H9 (cell line): Measurements from ENCODE around the gene WDFY1. TPM values are rescaled to one million over a fixed set of nuclear protein-coding genes. Genes with fewer than 3 reads are reported as not detected.

Experiments
- DNase-seq: peaks from one replicate; pipeline ENCODE4 v3.0.0-alpha.2; 2017
- H2AFZ ChIP-seq: one replicate; pipeline ENCODE4 v1.6.1; 2013; ENCODE audit warnings: mild to moderate bottlenecking, low read length, control low read depth, moderate library complexity
- H2AK5ac ChIP-seq: 2 replicates; pipeline ENCODE4 v1.6.1; 2013; ENCODE audit warnings: low read length, control low read depth, mixed read lengths; ENCODE audit not compliant: insufficient read length
- H2BK120ac ChIP-seq: one replicate; pipeline ENCODE4 v1.6.1; 2013; ENCODE audit warnings: low read depth, mild to moderate bottlenecking, low read length, control low read depth, inconsistent platforms; ENCODE audit not compliant: poor library complexity, severe bottlenecking
- H2BK12ac ChIP-seq: 2 replicates; pipeline ENCODE4 v1.6.1; 2013; ENCODE audit warnings: low read length, control low read depth, mixed read lengths, low read depth; ENCODE audit not compliant: insufficient read length
- H2BK15ac ChIP-seq: 2 replicates; pipeline ENCODE4 v1.6.1; 2013; ENCODE audit warnings: low read depth, low read length, control low read depth
- H2BK20ac ChIP-seq: one replicate; pipeline ENCODE4 v1.6.1; 2013; ENCODE audit warnings: low read depth, mild to moderate bottlenecking, low read length, control low read depth, inconsistent platforms; ENCODE audit not compliant: poor library complexity, severe bottlenecking
- H2BK5ac ChIP-seq: 2 replicates; pipeline ENCODE4 v1.6.1; 2013; ENCODE audit warnings: low read length, control low read depth, mixed read lengths; ENCODE audit not compliant: insufficient read length
- H3K14ac ChIP-seq: 2 replicates; pipeline ENCODE4 v1.6.1; 2013; ENCODE audit warnings: low read length, control low read depth; ENCODE audit not compliant: insufficient read depth
- H3K18ac ChIP-seq: 2 replicates; pipeline ENCODE4 v1.6.1; 2013; ENCODE audit warnings: low read depth, mild to moderate bottlenecking, mixed read lengths, low read length, control low read depth; ENCODE audit not compliant: insufficient read length
- H3K23ac ChIP-seq: 2 replicates; pipeline ENCODE4 v1.6.1; 2013; ENCODE audit warnings: low read length, control low read depth, mixed read lengths, low read depth; ENCODE audit not compliant: insufficient read length
- H3K23me2 ChIP-seq: 2 replicates; pipeline ENCODE4 v1.6.1; 2013; ENCODE audit warnings: low read depth, mild to moderate bottlenecking, mixed read lengths, low read length, control low read depth; ENCODE audit not compliant: insufficient read length, poor library complexity, severe bottlenecking
- H3K27ac ChIP-seq: 2 replicates; pipeline ENCODE4 v1.5.1; 2013; ENCODE audit warnings: low read length, control low read depth, mixed read lengths, low read depth; ENCODE audit not compliant: insufficient read length
- H3K27me3 ChIP-seq: 2 replicates; pipeline ENCODE4 v1.6.1; 2013; ENCODE audit warnings: low read length, control low read depth, inconsistent platforms; ENCODE audit not compliant: insufficient read depth
- H3K4ac ChIP-seq: 2 replicates; pipeline ENCODE4 v1.6.1; 2013; ENCODE audit warnings: low read depth, mild to moderate bottlenecking, control low read depth, inconsistent platforms, low read length, moderate library complexity
- H3K4me1 ChIP-seq: 2 replicates; pipeline ENCODE4 v1.6.1; 2013; ENCODE audit warnings: low read length, control low read depth, inconsistent platforms; ENCODE audit not compliant: insufficient read depth
- H3K4me2 ChIP-seq: 2 replicates; pipeline ENCODE4 v1.6.1; 2013; ENCODE audit warnings: low read length, control low read depth, mixed read lengths; ENCODE audit not compliant: insufficient read length, insufficient read depth
- H3K56ac ChIP-seq: 2 replicates; pipeline ENCODE4 v1.6.1; 2013; ENCODE audit warnings: low read depth, mild to moderate bottlenecking, mixed read lengths, low read length, control low read depth; ENCODE audit not compliant: insufficient read length
- H3K79me1 ChIP-seq: 2 replicates; pipeline ENCODE4 v1.6.1; 2013; ENCODE audit warnings: low read depth, mild to moderate bottlenecking, moderate library complexity, low read length, control low read depth, inconsistent platforms; ENCODE audit not compliant: insufficient read depth, poor library complexity, severe bottlenecking
- H3K79me2 ChIP-seq: 2 replicates; pipeline ENCODE4 v1.6.1; 2013; ENCODE audit warnings: low read length, control low read depth, inconsistent platforms; ENCODE audit not compliant: insufficient read depth
- H3K9ac ChIP-seq: 2 replicates; pipeline ENCODE4 v1.6.1; 2013; ENCODE audit warnings: low read length, control low read depth, mixed read lengths; ENCODE audit not compliant: insufficient read length; ENCODE audit errors: extremely low read depth
- H3K9me3 ChIP-seq: one replicate; pipeline ENCODE4 v1.6.1; 2013; ENCODE audit warnings: low read depth, low read length, inconsistent platforms; ENCODE audit not compliant: control insufficient read depth
- H3T11ph ChIP-seq: one replicate; pipeline ENCODE4 v1.6.1; 2013; ENCODE audit warnings: mild to moderate bottlenecking, low read length, control low read depth, inconsistent platforms
- H4K20me1 ChIP-seq: one replicate; pipeline ENCODE4 v1.6.1; 2013; ENCODE audit not compliant: control insufficient read depth, insufficient read length, insufficient read depth
- H4K5ac ChIP-seq: 2 replicates; pipeline ENCODE4 v1.6.1; 2013; ENCODE audit warnings: low read depth, mild to moderate bottlenecking, mixed read lengths, low read length, control low read depth; ENCODE audit not compliant: insufficient read length
- H4K8ac ChIP-seq: replicated peaks from 2 replicates; pipeline ENCODE4 v1.6.1; 2013; ENCODE audit warnings: low read length, control low read depth, mixed read lengths, low read depth; ENCODE audit not compliant: insufficient read length
- H4K91ac ChIP-seq: 2 replicates; pipeline ENCODE4 v1.6.1; 2013; ENCODE audit warnings: low read depth, mild to moderate bottlenecking, moderate library complexity, mixed read lengths, low read length, control low read depth; ENCODE audit not compliant: insufficient read length
- H3K27ac Mint-ChIP-seq, 3 experiments: 2 replicates in 2 of 3; 3 replicates in 1 of 3; pipeline ENCODE4 v1.8.0; 2020 to 2021; ENCODE audit warnings: mixed read lengths in 3 of 3, mild to moderate bottlenecking in 1 of 3, moderate library complexity in 1 of 3
- H3K27me3 Mint-ChIP-seq: 2 replicates; pipeline ENCODE4 v1.8.0; 2021; ENCODE audit warnings: low read depth, mild to moderate bottlenecking, moderate library complexity, mixed read lengths
- H3K36me3 Mint-ChIP-seq, 3 experiments: 2 replicates in 2 of 3; 3 replicates in 1 of 3; pipeline ENCODE4 v1.8.0; 2020 to 2021; ENCODE audit warnings: low read depth in 3 of 3, mixed read lengths in 3 of 3; ENCODE audit not compliant: insufficient read depth in 1 of 3
- H3K4me1 Mint-ChIP-seq, 2 experiments: 2 replicates each; pipeline ENCODE4 v1.8.0; 2020; ENCODE audit warnings: mixed read lengths in 2 of 2
- H3K4me3 Mint-ChIP-seq, 2 experiments: 2 replicates in 1 of 2; 3 replicates in 1 of 2; pipeline ENCODE4 v1.8.0; 2020 to 2021; ENCODE audit warnings: mild to moderate bottlenecking in 2 of 2, mixed read lengths in 2 of 2, moderate library complexity in 1 of 2
- H3K9me3 Mint-ChIP-seq, 2 experiments: 2 replicates in 1 of 2; 3 replicates in 1 of 2; pipeline ENCODE4 v1.8.0; 2020; ENCODE audit warnings: mild to moderate bottlenecking in 2 of 2, mixed read lengths in 2 of 2, moderate library complexity in 1 of 2
- CTCF ChIP-seq: fragments of 200-600 bp; sonication (generic); conservative IDR thresholded peaks from 3 replicates; pipeline ENCODE4 v1.8.0; 2021; ENCODE audit warnings: antibody characterized with exemption, mild to moderate bottlenecking
- whole genome bisulfite sequencing: extraction: QIAGEN DNeasy Blood & Tissue Kit; methylation state at CpG from one replicate; pipeline ENCODE4 v1.1.7; 2013; ENCODE audit warnings: missing lambda C conversion rate, low lambda C conversion rate, mixed read lengths; ENCODE audit not compliant: insufficient read length; ENCODE audit errors: extremely low coverage; 5-methylcytosine and 5-hydroxymethylcytosine counted together
- total RNA-seq: library from RNA; stranded (reverse); gene quantifications from 2 replicates; pipeline ENCODE4 v1.2.1, GENCODE V29; 2021

Gene WDFY1
- total RNA-seq, 1 experiment from 2014 or later, result 54.1 TPM

- no peak overlapping the region for H3K4me3 Mint-ChIP-seq
- no peak overlapping the region for H3K9ac ChIP-seq
- no peak overlapping the region for H4K8ac ChIP-seq
- H2AK5ac ChIP-seq, result no peak overlapping the region
- no peak overlapping the region for H3T11ph ChIP-seq
- H3K9me3 Mint-ChIP-seq, result no peaks in the 10 kb centered on the region
- H3K14ac ChIP-seq, result no peak overlapping the region
- no peak for TF ChIP-seq CTCF
- H2AFZ ChIP-seq, result no peak overlapping the region
- no peak overlapping the region for H2BK5ac ChIP-seq
- WGBS, result no CpG with 5 or more reads among the region's 4 CpGs
- H3K27me3 ChIP-seq, result no peaks in the 10 kb centered on the region
- no peak overlapping the region for H3K27ac ChIP-seq
- DNase-seq, result no peak
- no peaks in the 10 kb centered on the region for H3K4me1 Mint-ChIP-seq
- H3K4me2 ChIP-seq, result no peak overlapping the region
- no peak overlapping the region for H3K27ac Mint-ChIP-seq
- no peak overlapping the region for H4K91ac ChIP-seq
- H3K79me2 ChIP-seq, result no peaks in the 10 kb centered on the region
- no peak overlapping the region for H3K4ac ChIP-seq
- no peak overlapping the region for H2BK120ac ChIP-seq
- H3K18ac ChIP-seq, result no peak overlapping the region
- no peaks in the 10 kb centered on the region for H4K20me1 ChIP-seq
- H3K79me1 ChIP-seq, result no peaks in the 10 kb centered on the region
- H3K56ac ChIP-seq, result no peak overlapping the region
- no peaks in the 10 kb centered on the region for H3K9me3 ChIP-seq
- no peak overlapping the region for H3K23ac ChIP-seq
- no peaks in the 10 kb centered on the region; the same call in 1 of the 2 replicates for H3K27me3 Mint-ChIP-seq
- H4K5ac ChIP-seq, result no peak overlapping the region
- no peaks in the 10 kb centered on the region for H3K23me2 ChIP-seq
- no peak overlapping the region for H2BK12ac ChIP-seq
- H3K4me1 ChIP-seq, result no peaks in the 10 kb centered on the region
- H2BK20ac ChIP-seq, result no peak overlapping the region
- no peak overlapping the region for H2BK15ac ChIP-seq
- peaks cover 0 to under 1% (median under 1%) of the 10 kb centered on the region in 3 experiments; a peak in 5 of 7 replicates for H3K36me3 Mint-ChIP-seq
These were observed 33.3 kb upstream of the WDFY1 start for GRCh38 chr2:223978451-223978850.
